Activated CD8-positive, alpha-beta memory T cell treated with anti-CD3 and anti-CD28 coated beads, Interleukin-2, amount 50 U/mL, for 4 hours (primary cell): Measurements from ENCODE around the gene SPATA9.
"Not testable (repeated sequence)": the region's sequence is repeated elsewhere in the genome, so short reads cannot be mapped to it uniquely, and the experiment has no call there.

Experiments
- DNase-seq: peaks from one replicate; pipeline ENCODE4 v3.0.0-alpha.2; 2020

Gene SPATA9

GRCh38 chr5:95672641-95673040 lies 10.2 kb downstream of the SPATA9 start:
- no peak for DNase-seq

- DNase-seq = no peak
Observed at GRCh38 chr5:95671826-95672225, 11.0 kb downstream of the SPATA9 start.

GRCh38 chr5:95670568-95670967 lies 12.2 kb downstream of the SPATA9 start:
- no peak for DNase-seq

- no peak for DNase-seq
Observed at GRCh38 chr5:95669985-95670384, 12.8 kb downstream of the SPATA9 start.

- no peak for DNase-seq
Observed at GRCh38 chr5:95669540-95669939, 13.3 kb downstream of the SPATA9 start.

- DNase-seq = no peak
Observed at GRCh38 chr5:95668728-95669127, 14.1 kb downstream of the SPATA9 start.

- no peak for DNase-seq
Observed at GRCh38 chr5:95668216-95668615, 14.6 kb downstream of the SPATA9 start.

- DNase-seq = no peak
Observed at GRCh38 chr5:95667678-95668077, 15.1 kb downstream of the SPATA9 start.

GRCh38 chr5:95667061-95667618 lies 15.7 kb downstream of the SPATA9 start:
- DNase-seq = no peak

- peak; percentile 34 for DNase-seq
Observed at GRCh38 chr5:95664204-95664786, 18.5 kb downstream of the SPATA9 start.

- no peak for DNase-seq
Observed at GRCh38 chr5:95662946-95663345, 19.8 kb downstream of the SPATA9 start.

GRCh38 chr5:95660060-95660459 lies 22.7 kb downstream of the SPATA9 start:
- DNase-seq = no peak

- no peak for DNase-seq
Observed at GRCh38 chr5:95655575-95655974, 27.2 kb downstream of the SPATA9 start.

GRCh38 chr5:95654196-95654595 lies 28.6 kb downstream of the SPATA9 start:
- no peak for DNase-seq

GRCh38 chr5:95652849-95653248 lies 29.9 kb downstream of the SPATA9 start:
- DNase-seq = no peak

- no peak for DNase-seq
Observed at GRCh38 chr5:95649842-95650620, 32.8 kb downstream of the SPATA9 start.

GRCh38 chr5:95649274-95649673 lies 33.5 kb downstream of the SPATA9 start:
- DNase-seq = no peak

- no peak for DNase-seq
Observed at GRCh38 chr5:95647886-95648860, 34.6 kb downstream of the SPATA9 start.

GRCh38 chr5:95646569-95647431 lies 36.0 kb downstream of the SPATA9 start, which contains the start of gene RFESD:
TSS of gene RFESD (plus strand) at chr5:95646777. CDS start at chr5:95652272, 5,495 bp downstream.
- peak; percentile 95 for DNase-seq

GRCh38 chr5:95646226-95646568 lies 36.6 kb downstream of the SPATA9 start:
- not testable (repeated sequence) for DNase-seq

GRCh38 chr5:95644351-95645042 lies 38.3 kb downstream of the SPATA9 start:
- peak; percentile 35 for DNase-seq
